Smooth muscle cell of the brain vasculature (primary cell): ENCODE measurements around the gene MAP9.
"Not testable (repeated sequence)": the region's sequence is repeated elsewhere in the genome, so short reads cannot be mapped to it uniquely, and the experiment has no call there.

Source experiments
- DNase-seq: peaks from one replicate; pipeline ENCODE4 v3.0.0-alpha.2; 2012; ENCODE audit warnings: low read depth, low spot score

Gene MAP9

GRCh38 chr4:155342142-155342541 is 34.6 kb downstream of the MAP9 start:
- DNase-seq: no peak

GRCh38 chr4:155339999-155340398 is 36.8 kb downstream of the MAP9 start:
- no peak for DNase-seq

DNA sequence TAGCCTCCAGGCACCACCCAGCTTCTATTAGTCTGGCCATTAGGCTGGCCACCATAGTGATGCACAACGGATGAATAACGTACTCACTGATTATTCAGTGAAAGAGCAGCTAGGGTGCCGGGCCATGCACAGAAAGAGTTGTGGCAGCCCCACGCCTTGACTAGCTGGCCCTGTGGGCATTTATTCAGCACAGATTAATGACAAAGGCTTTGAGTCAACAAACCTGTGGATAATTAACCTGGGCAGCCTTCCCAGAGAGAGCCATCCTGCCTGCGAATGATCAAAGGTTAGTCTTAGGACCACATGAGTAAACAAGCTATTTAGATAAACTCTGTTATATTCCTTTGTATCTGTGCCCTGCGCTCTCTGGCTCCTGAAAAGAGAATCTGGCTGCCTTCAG is 37.2 kb downstream of the MAP9 start:
- no peak for DNase-seq

- DNase-seq: no peak
Observed at GRCh38 chr4:155338196-155338595, 38.6 kb downstream of the MAP9 start.

DNA sequence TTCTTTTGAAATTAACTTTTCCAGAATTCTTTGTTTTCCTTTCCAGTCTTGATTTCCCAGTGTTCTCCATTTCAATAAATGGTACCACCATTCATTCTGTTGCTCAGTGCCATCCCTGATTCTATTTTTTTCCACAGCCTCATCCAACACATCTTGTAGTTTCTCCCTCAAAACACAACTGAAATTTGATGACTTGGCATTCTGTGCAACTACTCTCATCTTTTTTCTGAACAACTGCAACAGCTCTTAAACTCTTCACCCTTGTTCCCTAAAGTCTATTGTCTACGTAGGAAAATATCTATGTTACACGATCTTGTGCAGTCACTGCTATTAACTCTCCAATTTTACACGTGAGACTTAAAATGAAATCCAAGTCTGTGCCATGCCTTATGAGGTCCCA is 40.5 kb downstream of the MAP9 start:
- no peak for DNase-seq

DNA sequence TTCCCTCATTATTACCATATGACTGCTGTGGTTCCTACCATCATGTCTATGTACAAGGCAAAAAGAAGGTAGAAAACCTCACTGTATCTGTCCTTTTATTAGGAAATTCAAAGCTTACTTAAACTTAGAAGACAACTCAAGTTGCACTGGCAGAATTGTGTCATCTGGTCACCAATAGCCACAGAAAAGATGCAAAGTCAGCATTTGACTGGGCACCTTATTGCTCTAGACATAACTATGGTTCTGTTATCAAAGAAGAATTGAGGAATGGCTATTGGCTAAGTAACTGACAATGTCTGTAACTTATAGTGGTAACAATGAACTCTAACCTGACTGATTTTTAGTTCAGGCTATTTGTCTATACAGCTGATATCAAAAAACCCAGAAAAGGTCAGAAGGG is 45.3 kb downstream of the MAP9 start:
- no peak for DNase-seq

DNA sequence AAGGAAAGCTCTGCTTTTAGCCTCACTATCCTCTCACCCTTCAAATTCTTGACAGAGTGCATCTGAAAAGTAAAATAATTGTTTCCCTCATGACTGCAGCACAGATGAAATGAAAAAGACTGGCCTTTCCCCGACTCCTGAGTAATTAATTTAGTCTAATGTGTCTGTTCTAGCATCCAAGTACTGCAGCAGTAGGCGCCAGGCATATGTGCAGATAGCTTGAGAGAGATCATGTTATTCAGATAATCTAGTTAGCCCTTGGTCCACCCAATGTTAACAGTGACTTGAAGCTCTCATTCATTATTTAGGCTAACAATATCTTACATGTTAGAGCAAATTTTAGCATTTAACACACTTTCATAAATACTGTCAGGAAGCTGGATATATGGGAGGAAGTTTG is 54.0 kb downstream of the MAP9 start:
- no peak for DNase-seq

GRCh38 chr4:155321006-155321405 is 55.8 kb downstream of the MAP9 start:
- no peak for DNase-seq

DNA sequence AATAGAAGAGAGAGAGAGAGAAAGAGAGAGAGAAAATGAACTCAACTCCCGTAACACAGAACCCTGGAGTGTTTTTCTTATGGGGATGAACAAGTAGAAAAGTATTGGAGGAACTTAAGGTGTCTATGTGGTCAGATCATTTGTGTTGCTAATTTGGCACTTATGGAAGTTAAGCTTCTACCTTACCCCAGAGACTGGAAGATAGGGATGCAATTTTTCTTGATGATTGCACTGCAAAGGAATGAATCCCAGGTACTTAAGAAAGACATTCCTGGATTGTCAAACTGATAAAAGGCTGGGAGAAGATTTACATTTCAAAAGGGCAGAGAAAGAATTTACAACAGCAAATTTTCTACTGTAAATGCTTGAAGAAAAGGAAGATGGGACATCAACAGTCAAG is 57.2 kb downstream of the MAP9 start:
- DNase-seq: no peak

- DNase-seq: not testable (repeated sequence)
Observed at GRCh38 chr4:155312027-155312426, 64.7 kb downstream of the MAP9 start.

- DNase-seq: no peak
Observed at GRCh38 chr4:155307731-155308277, 69.0 kb downstream of the MAP9 start.

DNA sequence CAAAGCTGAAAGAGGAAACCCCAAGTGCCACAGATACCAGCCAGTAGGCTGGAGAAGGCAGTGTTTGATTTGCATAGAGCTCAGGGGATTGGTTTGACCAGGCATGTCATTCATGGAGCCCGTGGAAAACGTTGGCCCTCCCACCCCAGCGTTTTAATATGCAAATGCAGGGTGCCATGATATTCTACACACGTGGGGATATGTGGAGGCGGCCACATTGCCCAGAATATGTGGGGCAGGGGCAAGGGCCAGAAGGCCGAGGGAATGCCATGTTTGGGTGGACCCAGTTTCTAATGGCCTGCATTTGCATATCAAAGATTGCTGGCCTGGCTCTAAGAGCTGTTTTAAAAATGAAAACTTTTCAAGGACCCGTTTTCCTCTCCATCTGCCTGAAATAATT is 71.1 kb downstream of the MAP9 start:
- no peak for DNase-seq

- no peak for DNase-seq
Observed at GRCh38 chr4:155304375-155304774, 72.4 kb downstream of the MAP9 start.

GRCh38 chr4:155299103-155299502 is 77.7 kb downstream of the MAP9 start:
- DNase-seq: no peak
